HUES6 (cell line): ENCODE data around the gene HRCT1.

Experiments
- H3K27ac ChIP-seq: 2 replicates; pipeline ENCODE4 v1.7.0; 2013; ENCODE audit warnings: low read depth, mild to moderate bottlenecking, low read length, inconsistent platforms
- H3K27me3 ChIP-seq: 2 replicates; pipeline ENCODE4 v1.6.1; 2013; ENCODE audit warnings: low read length; ENCODE audit not compliant: control insufficient read depth, insufficient read depth
- H3K36me3 ChIP-seq: 2 replicates; pipeline ENCODE4 v1.6.1; 2013; ENCODE audit warnings: low read length; ENCODE audit not compliant: control insufficient read depth, insufficient read depth
- H3K4me1 ChIP-seq: 2 replicates; pipeline ENCODE4 v1.6.1; 2013; ENCODE audit warnings: low read length; ENCODE audit not compliant: control insufficient read depth, insufficient read depth
- H3K4me3 ChIP-seq: 2 replicates; pipeline ENCODE4 v1.5.1; 2013; ENCODE audit warnings: low read depth, low read length
- H3K9ac ChIP-seq: one replicate; pipeline ENCODE4 v1.6.1; 2013; ENCODE audit warnings: mild to moderate bottlenecking, low read length
- H3K9me3 ChIP-seq: 2 replicates; pipeline ENCODE4 v1.6.1; 2013; ENCODE audit warnings: low read depth, low read length; ENCODE audit not compliant: control insufficient read depth, insufficient read depth

The HRCT1 gene

DNA sequence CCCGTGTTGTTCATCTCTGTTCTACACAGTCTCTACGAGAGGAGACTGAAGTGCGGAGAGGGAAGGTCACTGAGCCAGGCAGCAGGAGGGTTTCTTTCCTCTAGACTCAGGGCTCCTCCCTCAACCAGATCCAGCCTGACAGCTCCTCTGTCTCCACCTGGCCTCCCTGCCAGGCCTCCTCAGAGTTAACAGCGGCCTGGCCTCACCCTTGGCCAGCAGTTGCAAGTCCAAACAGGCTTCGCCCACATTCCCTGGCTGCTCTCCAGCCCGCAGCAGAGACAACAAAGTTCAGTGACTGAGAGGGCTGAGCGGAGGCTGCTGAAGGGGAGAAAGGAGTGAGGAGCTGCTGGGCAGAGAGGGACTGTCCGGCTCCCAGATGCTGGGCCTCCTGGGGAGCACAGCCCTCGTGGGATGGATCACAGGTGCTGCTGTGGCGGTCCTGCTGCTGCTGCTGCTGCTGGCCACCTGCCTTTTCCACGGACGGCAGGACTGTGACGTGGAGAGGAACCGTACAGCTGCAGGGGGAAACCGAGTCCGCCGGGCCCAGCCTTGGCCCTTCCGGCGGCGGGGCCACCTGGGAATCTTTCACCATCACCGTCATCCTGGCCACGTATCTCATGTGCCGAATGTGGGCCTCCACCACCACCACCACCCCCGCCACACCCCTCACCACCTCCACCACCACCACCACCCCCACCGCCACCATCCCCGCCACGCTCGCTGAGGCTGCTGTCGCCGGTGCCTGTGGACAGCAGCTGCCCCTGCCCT, at the start of gene HRCT1:
Gene HRCT1, plus strand, starts transcription at position 291 of the 768 bp plus-strand sequence. Its CDS starts 86 bp downstream, at position 377.
- H3K27me3 ChIP-seq, result no peaks in the 10 kb centered on the region
- H3K9me3 ChIP-seq, result no peaks in the 10 kb centered on the region
- peak within 1 kb of the TSS; percentile 50 for H3K9ac ChIP-seq
- H3K36me3 ChIP-seq, result no peaks in the 10 kb centered on the region
- H3K27ac ChIP-seq, result no peak within 1 kb of the TSS; the same call in 1 of the 2 replicates
- peaks cover 55% of the 10 kb centered on the region for H3K4me1 ChIP-seq
- no peak within 1 kb of the TSS for H3K4me3 ChIP-seq

GRCh38 chr9:35856206-35856605, 49.8 kb upstream of the HRCT1 start:
- H3K9me3 ChIP-seq, result no peaks in the 10 kb centered on the region
- H3K4me1 ChIP-seq, result no peaks in the 10 kb centered on the region
- peaks cover 21% of the 10 kb centered on the region for H3K27me3 ChIP-seq
- no peaks in the 10 kb centered on the region for H3K36me3 ChIP-seq
- H3K27ac ChIP-seq, result no peak overlapping the region
- H3K9ac ChIP-seq, result no peak overlapping the region
- H3K4me3 ChIP-seq, result no peak overlapping the region

- no peaks in the 10 kb centered on the region for H3K9me3 ChIP-seq
- H3K4me3 ChIP-seq, result no peak overlapping the region
- no peak overlapping the region for H3K9ac ChIP-seq
- H3K27ac ChIP-seq, result no peak overlapping the region
- H3K36me3 ChIP-seq, result no peaks in the 10 kb centered on the region
- H3K4me1 ChIP-seq, result no peaks in the 10 kb centered on the region
- peaks cover 27% of the 10 kb centered on the region for H3K27me3 ChIP-seq
Measured at GRCh38 chr9:35856882-35857281, 49.1 kb upstream of the HRCT1 start.

DNA sequence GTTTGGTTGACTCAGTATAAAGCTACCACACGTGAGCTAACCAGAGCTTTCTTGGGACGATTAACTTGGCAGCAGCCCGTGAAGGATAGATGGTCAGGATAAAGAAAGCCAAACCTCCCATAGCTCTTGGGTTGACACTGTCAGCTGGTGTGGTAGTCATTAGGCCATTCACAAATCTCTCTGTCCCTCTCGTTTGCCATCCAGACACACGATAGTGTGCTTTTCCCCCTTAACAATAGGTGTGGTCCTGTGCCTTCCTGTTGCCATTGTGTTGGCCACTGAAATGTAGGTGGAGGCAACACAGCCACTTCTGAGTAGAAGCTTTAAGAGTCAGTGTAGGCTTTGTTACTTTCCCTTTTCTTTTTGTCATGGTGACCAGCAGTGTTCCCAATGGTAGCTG, 47.5 kb upstream of the HRCT1 start:
- Histone ChIP-seq H3K27me3 (peaks cover 32% of the 10 kb centered on the region), H3K36me3 (no peaks in the 10 kb centered on the region), H3K4me3 (no peak overlapping the region), H3K9me3 (no peaks in the 10 kb centered on the region), H3K4me1 (no peaks in the 10 kb centered on the region), H3K27ac (no peak overlapping the region), H3K9ac (no peak overlapping the region)

DNA sequence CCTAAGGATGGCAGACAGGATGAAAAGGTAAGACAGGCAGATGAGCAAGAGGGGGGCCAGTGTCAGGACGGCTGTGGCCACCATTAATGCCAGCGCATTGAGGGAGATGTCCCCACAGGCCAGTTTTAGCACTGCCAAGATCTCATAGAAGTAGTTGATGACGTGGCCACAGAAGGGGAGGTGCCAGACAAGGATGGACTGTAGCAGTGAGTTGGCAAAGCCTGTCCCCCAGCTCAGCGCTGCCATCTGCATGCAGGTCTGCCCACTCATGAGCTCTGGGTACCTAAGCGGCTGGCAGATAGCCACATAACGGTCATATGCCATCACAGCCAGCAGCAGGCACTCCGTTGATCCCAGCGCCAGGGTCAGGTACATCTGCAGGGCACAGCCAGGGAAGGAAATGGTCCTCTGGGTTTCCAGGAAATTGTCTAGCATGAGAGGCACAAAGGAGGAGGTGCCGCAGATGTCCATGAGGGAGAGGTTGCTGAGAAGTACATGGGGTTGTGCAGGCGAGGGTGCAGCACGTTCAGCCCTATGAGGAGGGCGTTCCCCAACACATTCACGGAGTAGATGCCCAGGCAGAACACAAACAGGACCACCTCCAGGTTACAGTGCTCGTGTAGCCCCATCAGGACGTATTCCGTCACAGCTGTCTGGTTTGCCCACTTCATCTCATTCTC, 46.6 kb upstream of the HRCT1 start:
- Histone ChIP-seq H3K9me3 (no peaks in the 10 kb centered on the region), H3K27ac (no peak overlapping the region), H3K9ac (no peak overlapping the region), H3K36me3 (no peaks in the 10 kb centered on the region), H3K4me3 (no peak overlapping the region), H3K4me1 (no peaks in the 10 kb centered on the region), H3K27me3 (peaks cover 32% of the 10 kb centered on the region)

- Histone ChIP-seq H3K4me1 (no peaks in the 10 kb centered on the region), H3K4me3 (no peak overlapping the region)
Measured at GRCh38 chr9:35859990-35860339, 46.0 kb upstream of the HRCT1 start.

DNA sequence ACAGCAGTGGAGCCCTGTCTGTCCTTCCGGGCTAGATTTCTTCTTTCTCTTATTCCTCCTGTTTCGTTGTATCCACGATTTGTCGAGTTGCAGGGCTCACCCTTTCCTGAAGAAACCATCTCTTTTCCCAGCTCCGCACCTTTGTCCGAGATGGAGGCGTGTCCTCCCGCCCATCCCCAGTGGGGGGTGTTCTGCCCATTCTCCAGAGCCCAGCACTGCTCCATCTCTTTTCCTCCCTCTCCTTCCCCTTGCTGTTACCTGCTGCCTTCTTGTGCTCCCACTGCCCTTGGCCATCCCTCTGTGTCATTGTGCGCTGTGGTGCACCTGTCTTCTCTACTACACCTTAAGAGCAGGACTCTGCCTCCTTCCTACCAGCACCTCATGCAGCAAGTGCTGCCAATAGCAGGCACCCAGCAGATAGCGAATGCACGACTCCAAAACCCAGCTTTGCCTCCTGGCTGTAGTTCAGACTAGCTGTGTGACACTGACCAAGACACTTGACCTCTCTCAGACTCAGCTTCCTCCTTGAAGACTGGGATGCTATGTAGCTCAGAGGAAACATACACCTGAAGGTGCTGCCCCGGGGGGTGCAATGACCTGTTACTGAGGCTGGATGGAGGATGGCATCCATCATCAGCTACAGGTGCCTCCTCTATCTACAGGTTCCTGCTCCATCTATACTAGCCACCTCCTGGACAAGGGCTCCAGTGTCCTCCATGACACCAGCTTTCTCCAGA, 44.7 kb upstream of the HRCT1 start:
- Histone ChIP-seq H3K4me3 (no peak overlapping the region), H3K4me1 (no peaks in the 10 kb centered on the region), H3K9ac (no peak overlapping the region), H3K36me3 (no peaks in the 10 kb centered on the region), H3K27me3 (peaks cover 32% of the 10 kb centered on the region), H3K27ac (no peak overlapping the region), H3K9me3 (no peaks in the 10 kb centered on the region)

More at GRCh38 chr9:35859990-35860339, 46.0 kb upstream of the HRCT1 start:
- H3K27me3 ChIP-seq, result peaks cover 32% of the 10 kb centered on the region
- H3K9ac ChIP-seq, result no peak overlapping the region
- H3K27ac ChIP-seq, result no peak overlapping the region
- H3K36me3 ChIP-seq, result no peaks in the 10 kb centered on the region
- H3K9me3 ChIP-seq, result no peaks in the 10 kb centered on the region

DNA sequence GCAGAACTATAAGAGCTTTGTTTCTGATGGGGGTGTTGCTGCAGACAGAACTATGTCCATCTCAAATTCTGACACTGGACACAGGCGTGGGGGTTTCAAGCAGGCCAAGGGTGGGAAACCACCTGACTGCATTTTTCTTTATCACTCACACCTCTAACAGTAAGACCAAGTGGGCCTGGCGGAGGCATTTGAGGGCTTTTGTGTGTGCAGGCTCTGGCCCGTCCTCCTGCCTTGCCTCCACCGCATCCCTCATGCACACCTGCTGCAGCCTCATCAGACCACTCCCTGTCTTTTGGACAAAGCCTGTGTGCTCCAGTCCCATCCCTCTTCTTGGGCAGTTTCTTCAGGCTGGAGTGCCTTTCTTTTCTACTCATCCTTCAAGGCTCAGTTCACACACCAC, 43.7 kb upstream of the HRCT1 start:
- Histone ChIP-seq H3K4me3 (no peak overlapping the region), H3K9me3 (no peaks in the 10 kb centered on the region), H3K9ac (no peak overlapping the region), H3K27me3 (peaks cover 32% of the 10 kb centered on the region), H3K36me3 (no peaks in the 10 kb centered on the region), H3K27ac (no peak overlapping the region), H3K4me1 (no peaks in the 10 kb centered on the region)

DNA sequence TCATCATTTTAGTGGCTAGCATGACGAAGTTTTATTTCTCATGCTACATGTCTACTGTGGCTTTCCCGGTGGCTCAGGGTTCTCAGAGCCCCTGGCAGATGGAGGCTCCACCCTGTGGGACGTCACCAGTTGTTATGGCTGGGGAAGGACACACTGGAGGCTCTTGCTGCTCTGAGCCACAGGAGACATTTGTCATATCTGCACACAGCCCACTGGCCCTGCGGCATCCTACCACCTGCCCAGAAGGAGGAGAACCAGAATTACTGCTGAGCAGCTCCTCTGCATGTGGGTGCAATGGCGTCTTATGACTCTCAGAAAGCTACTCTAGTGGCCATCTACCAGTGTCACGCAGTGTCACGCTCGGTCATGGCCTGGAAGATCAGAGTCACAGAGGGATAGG, 42.4 kb upstream of the HRCT1 start:
- Histone ChIP-seq H3K36me3 (no peaks in the 10 kb centered on the region), H3K9ac (no peak overlapping the region), H3K9me3 (no peaks in the 10 kb centered on the region), H3K4me3 (no peak overlapping the region), H3K27me3 (peaks cover 32% of the 10 kb centered on the region), H3K4me1 (peaks cover 3% of the 10 kb centered on the region), H3K27ac (no peak overlapping the region)

DNA sequence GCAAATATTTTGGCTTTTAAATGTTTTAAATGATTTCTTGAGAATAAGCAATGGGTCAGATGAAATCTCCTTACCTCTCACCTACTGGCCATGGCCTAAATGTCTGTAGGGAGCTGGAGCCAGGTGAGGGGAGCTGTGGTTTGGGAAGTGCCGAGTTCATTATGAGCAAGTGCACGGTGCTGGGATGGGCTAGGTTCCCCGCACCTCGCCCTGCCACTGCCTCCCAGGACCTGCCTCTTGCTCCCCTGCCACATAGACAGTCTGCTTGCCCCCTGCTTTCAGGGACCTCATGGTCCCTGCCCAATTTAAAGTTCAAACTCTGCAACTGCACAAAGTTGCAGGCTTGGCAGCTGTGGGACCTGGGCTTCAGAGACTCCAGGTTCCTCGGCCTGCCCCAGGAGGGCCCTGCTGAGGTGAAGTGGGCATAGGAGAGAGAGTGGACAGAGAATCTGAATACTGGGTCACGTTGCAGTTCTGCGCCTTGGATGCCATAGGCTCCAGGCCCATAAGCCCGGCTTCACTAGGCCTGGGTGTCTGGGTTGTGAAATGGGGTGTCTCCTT, 41.2 kb upstream of the HRCT1 start:
- H3K9me3 ChIP-seq, result no peaks in the 10 kb centered on the region
- H3K27ac ChIP-seq, result no peak overlapping the region
- H3K4me1 ChIP-seq, result peaks cover 9% of the 10 kb centered on the region
- no peak overlapping the region for H3K4me3 ChIP-seq
- H3K36me3 ChIP-seq, result no peaks in the 10 kb centered on the region
- H3K9ac ChIP-seq, result no peak overlapping the region
- peaks cover 32% of the 10 kb centered on the region for H3K27me3 ChIP-seq

DNA sequence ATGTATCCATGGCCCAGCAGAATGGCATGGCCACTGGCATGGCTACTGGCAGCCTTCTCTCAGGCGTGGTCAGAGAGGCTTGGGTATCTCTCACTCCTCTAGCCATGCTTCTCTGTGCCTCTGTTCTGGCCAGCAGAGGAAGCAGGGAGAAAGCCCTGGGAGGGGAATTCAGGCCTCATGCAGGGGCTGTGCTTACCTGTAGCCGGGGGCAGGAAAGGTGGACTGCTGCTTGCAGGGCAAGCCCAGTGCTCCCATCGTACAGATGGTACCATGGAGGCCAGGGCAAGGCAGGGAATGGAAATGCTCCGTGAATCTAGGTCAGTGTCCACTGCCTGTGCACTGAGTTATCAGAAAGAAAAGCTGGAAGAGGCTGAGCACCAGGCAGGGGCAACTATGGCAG, 38.5 kb upstream of the HRCT1 start:
- no peak overlapping the region for H3K4me3 ChIP-seq
- no peaks in the 10 kb centered on the region for H3K9me3 ChIP-seq
- no peaks in the 10 kb centered on the region for H3K36me3 ChIP-seq
- peaks cover 9% of the 10 kb centered on the region for H3K4me1 ChIP-seq
- no peak overlapping the region for H3K9ac ChIP-seq
- H3K27me3 ChIP-seq, result peaks cover 6% of the 10 kb centered on the region; the same call in 1 of the 2 replicates
- no peak overlapping the region for H3K27ac ChIP-seq
